ENCODE results near the gene WNT2B.

GRCh38 chr1:112509005-112509659 is 367 bp downstream of the WNT2B start:
- no peak for TF ChIP-seq MAFG (tag; conservative IDR thresholded peaks at IDR 0.05)
- TF ChIP-seq PTBP1 (IDR thresholded peaks at IDR 0.05; ENCODE audit: low read depth, low read length): no peak
- no peak for TF ChIP-seq MAFF (IDR thresholded peaks at IDR 0.05; ENCODE audit: low read length)
- TF ChIP-seq PKNOX1 (IDR thresholded peaks at IDR 0.05): no peak
- no peak for TF ChIP-seq CTCF (IDR thresholded peaks at IDR 0.05 in 2 of 3, conservative IDR thresholded peaks at IDR 0.05 in 1 of 3; ENCODE audit: insufficient read depth in 2 of 3, low read depth in 1 of 3, low read length in 3 of 3)
- TF ChIP-seq SREBF2 (CRISPR knock-in tag; IDR thresholded peaks at IDR 0.05): no peak

Data from K562 (cell line).